Esophagus squamous epithelium (tissue), 5 donors: Measurements from ENCODE around the gene OR4D5. TPM values are rescaled to one million over a fixed set of nuclear protein-coding genes. Genes with fewer than 3 reads are reported as not detected.

Experiments
- DNase-seq: peaks from one replicate; lab custom pipeline; 2025; lab: John Stamatoyannopoulos, UW
- H3K27ac ChIP-seq, 4 donors: fragments of 200-600 bp; sonication (generic); one replicate each; pipeline ENCODE4 v1.5.1; 2016 to 2019; ENCODE audit warnings: mild to moderate bottlenecking in 1 of 4
- H3K27me3 ChIP-seq, 4 donors: fragments of 200-600 bp; sonication (generic); 1 replicate in 3 of 4; 2 replicates in 1 of 4; pipeline versions ENCODE4 v1.5.1 to v1.6.0; 2017 to 2021; ENCODE audit warnings: antibody characterized with exemption in 1 of 4
- H3K36me3 ChIP-seq, 3 donors: fragments of 200-600 bp; sonication (generic); one replicate each; pipeline ENCODE4 v1.5.1; 2016 to 2019
- H3K4me1 ChIP-seq, 3 donors: fragments of 200-600 bp; sonication (generic); one replicate each; pipeline ENCODE4 v1.5.1; 2017 to 2019
- H3K4me3 ChIP-seq, 4 donors: fragments of 200-600 bp; sonication (generic); 1 replicate in 3 of 4; 2 replicates in 1 of 4; pipeline ENCODE4 v1.5.1; 2016 to 2019; ENCODE audit warnings: mild to moderate bottlenecking in 2 of 4, moderate library complexity in 1 of 4
- H3K9me3 ChIP-seq, 3 donors: fragments of 200-600 bp; sonication (generic); one replicate each; pipeline ENCODE4 v1.5.1; 2016 to 2019
- CTCF ChIP-seq, 6 experiments: fragments of 450-650 bp in 4 of 6; fragments of 200-600 bp in 2 of 6; sonication (generic) in 2 of 6; IDR thresholded peaks; one replicate each; pipeline ENCODE4 v1.5.1; 2016 to 2019; ENCODE audit warnings: antibody characterized with exemption in 6 of 6, mild to moderate bottlenecking in 4 of 6, moderate library complexity in 4 of 6
- POLR2A ChIP-seq, 4 donors: fragments of 450-650 bp; IDR thresholded peaks; one replicate each; pipeline ENCODE4 v1.6.1; 2017; ENCODE audit warnings: antibody characterized with exemption in 4 of 4, mild to moderate bottlenecking in 4 of 4, moderate library complexity in 3 of 4
- WGBS, 2 donors: methylation state at CpG; one replicate each; pipeline ENCODE4 v1.1.5; 2018; 5-methylcytosine and 5-hydroxymethylcytosine counted together
- intact Hi-C: fragments of 100-400 bp; cut with DNase I; formaldehyde crosslinking; loops from one replicate; pipeline ENCODE4 v1.15.0; 2022
- total RNA-seq, 4 donors: library from RNA; depleted of rRNA; stranded (reverse); fragments of >200 nt; gene quantifications; one replicate each; pipeline ENCODE4 v1.1.0, GENCODE V29; 2016
- donor health status: DM: yes; HTN: yes; CAD: no.

Gene OR4D5
- not detected for total RNA-seq

DNA sequence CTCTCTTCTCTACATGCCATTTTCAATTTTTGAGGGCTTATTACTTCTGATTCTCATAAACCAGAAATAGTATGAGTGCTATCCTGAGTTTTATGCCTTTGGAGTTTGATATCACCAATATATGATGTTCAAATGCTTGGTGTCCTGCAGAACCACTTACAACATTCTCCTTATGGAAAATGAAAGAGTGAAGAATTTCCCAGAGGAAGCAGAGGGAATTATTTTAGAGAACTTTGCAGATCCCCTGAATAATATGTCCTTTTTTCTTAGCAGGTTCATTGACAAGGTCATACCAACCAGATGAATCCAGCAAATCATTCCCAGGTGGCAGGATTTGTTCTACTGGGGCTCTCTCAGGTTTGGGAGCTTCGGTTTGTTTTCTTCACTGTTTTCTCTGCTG, at the start of gene OR4D5:
TSS of gene OR4D5 (plus strand) at position 301 of the 400 bp plus-strand sequence. CDS start at position 301, 0 bp downstream.
- no peak within 1 kb of the TSS for H3K27ac ChIP-seq
- intact Hi-C loops, result no loop called here
- no peaks in the 10 kb centered on the region for H3K27me3 ChIP-seq
- 57 to 61% methylated on average over 1 of the region's 1 CpG for WGBS, 2 donors
- H3K9me3 ChIP-seq, result no peaks in the 10 kb centered on the region
- H3K4me1 ChIP-seq, result no peaks in the 10 kb centered on the region
- H3K36me3 ChIP-seq, result no peaks in the 10 kb centered on the region
- H3K4me3 ChIP-seq, result no peak within 1 kb of the TSS
- DNase-seq, result no peak
- TF ChIP-seq CTCF (IDR thresholded peaks at IDR 0.05) (no peak), POLR2A (IDR thresholded peaks at IDR 0.05) (no peak)

GRCh38 chr11:123892031-123892430, 47.4 kb upstream of the OR4D5 start:
- DNase-seq, result no peak
- Histone ChIP-seq H3K4me3 (no peak overlapping the region), H3K36me3 (no peaks in the 10 kb centered on the region), H3K4me1 (no peaks in the 10 kb centered on the region), H3K27me3 (no peaks in the 10 kb centered on the region), H3K27ac (no peak overlapping the region), H3K9me3 (no peaks in the 10 kb centered on the region)
- intact Hi-C loops, result no loop called here
- TF ChIP-seq POLR2A (IDR thresholded peaks at IDR 0.05) (no peak), CTCF (IDR thresholded peaks at IDR 0.05) (no peak)

DNA sequence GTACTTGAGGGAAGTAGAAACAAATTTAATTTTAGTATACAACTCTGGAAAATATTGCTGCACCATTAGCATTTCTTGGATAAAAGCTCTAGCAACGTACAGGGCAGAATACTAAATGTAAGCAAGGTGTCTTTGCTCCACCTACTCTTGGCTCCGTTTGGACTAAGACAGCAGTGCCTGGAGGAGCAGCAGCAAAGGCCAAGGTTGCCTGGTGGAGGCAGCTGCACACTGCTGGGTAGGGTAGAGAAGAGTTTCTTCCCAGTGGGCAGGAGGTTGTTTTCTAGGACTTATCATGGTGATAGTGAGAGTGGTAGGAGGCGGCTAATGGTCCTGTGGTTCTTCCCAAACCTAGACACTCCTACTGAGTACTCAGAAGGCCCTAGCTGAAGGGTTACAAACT, 39.6 kb upstream of the OR4D5 start:
- intact Hi-C loops, result no loop called here
- no peaks in the 10 kb centered on the region for H3K9me3 ChIP-seq
- no peak overlapping the region for H3K27ac ChIP-seq
- no peaks in the 10 kb centered on the region for H3K27me3 ChIP-seq
- no peak for DNase-seq
- no peaks in the 10 kb centered on the region for H3K36me3 ChIP-seq
- WGBS, 2 donors, result 49 to 57% methylated on average over 3 of the region's 3 CpGs
- no peak overlapping the region for H3K4me3 ChIP-seq
- TF ChIP-seq CTCF (IDR thresholded peaks at IDR 0.05) (no peak), POLR2A (IDR thresholded peaks at IDR 0.05) (no peak)
- no peaks in the 10 kb centered on the region for H3K4me1 ChIP-seq

GRCh38 chr11:123901867-123902266, 37.5 kb upstream of the OR4D5 start, which contains the start of gene OR8D4:
Gene OR8D4, plus strand, starts transcription at chr11:123902167. Its CDS starts 4,265 bp downstream, at chr11:123906432.
- H3K4me3 ChIP-seq, result no peak within 1 kb of the TSS
- 86 to 100% methylated on average over 1 of the region's 1 CpG for WGBS, 2 donors
- intact Hi-C loops, result no loop called here

DNA sequence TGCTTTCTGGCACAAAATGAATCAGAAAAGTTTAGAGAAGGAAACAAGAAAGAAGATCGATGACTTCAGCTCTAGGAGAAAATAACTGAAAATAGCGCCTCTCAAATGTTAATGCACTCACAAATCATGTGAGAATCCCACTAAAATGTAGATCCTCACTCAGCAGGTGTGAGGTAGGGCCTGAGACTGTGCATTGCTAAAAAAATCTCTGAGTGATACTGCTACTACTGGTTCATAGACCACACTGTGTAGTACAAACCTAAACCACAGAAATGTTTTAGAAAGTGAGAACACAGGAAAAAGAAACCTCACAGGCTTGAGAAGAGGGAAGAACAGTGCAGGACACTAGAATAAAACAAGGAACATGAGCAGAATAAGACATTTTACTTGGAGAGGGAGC, 35.5 kb upstream of the OR4D5 start:
- intact Hi-C loops, result no loop called here
- no peaks in the 10 kb centered on the region for H3K9me3 ChIP-seq
- no peaks in the 10 kb centered on the region for H3K4me1 ChIP-seq
- H3K27ac ChIP-seq, result no peak overlapping the region
- H3K36me3 ChIP-seq, result no peaks in the 10 kb centered on the region
- WGBS, 2 donors, result 57 to 78% methylated on average over 2 of the region's 2 CpGs
- DNase-seq, result no peak
- H3K27me3 ChIP-seq, result no peaks in the 10 kb centered on the region
- H3K4me3 ChIP-seq, result no peak overlapping the region
- no peak for TF ChIP-seq POLR2A (IDR thresholded peaks at IDR 0.05)
- TF ChIP-seq CTCF (IDR thresholded peaks at IDR 0.05), result no peak

More at GRCh38 chr11:123901867-123902266, 37.5 kb upstream of the OR4D5 start, which contains the start of gene OR8D4:
- no peaks in the 10 kb centered on the region for H3K9me3 ChIP-seq
- no peaks in the 10 kb centered on the region for H3K36me3 ChIP-seq
- H3K4me1 ChIP-seq, result no peaks in the 10 kb centered on the region
- no peak for DNase-seq
- TF ChIP-seq POLR2A (IDR thresholded peaks at IDR 0.05) (no peak), CTCF (IDR thresholded peaks at IDR 0.05) (no peak)
- H3K27ac ChIP-seq, result no peak within 1 kb of the TSS
- H3K27me3 ChIP-seq, result no peaks in the 10 kb centered on the region
